K562 (cell line): Measurements from ENCODE around the gene SPOUT1. TPM values are rescaled to one million over a fixed set of nuclear protein-coding genes. Genes with fewer than 3 reads are reported as not detected.
A peak's percentile ranks its signal among the peaks of the same experiment; 100 is the strongest.

Source experiments
- ATF6 ChIP-seq: sonication (generic); formaldehyde crosslinking; IDR thresholded peaks from 2 replicates; pipeline ENCODE4 v1.4.0; 2020; ENCODE audit warnings: mild to moderate bottlenecking, missing genetic modification reagents
- DNMT1 ChIP-seq: fragments of 450-650 bp; IDR thresholded peaks from 2 replicates; pipeline ENCODE4 v1.6.1; 2016; ENCODE audit warnings: antibody characterized with exemption, mild to moderate bottlenecking
- E2F6 ChIP-seq, 2 experiments: IDR thresholded peaks; 2 replicates each; pipeline ENCODE4 v1.6.1; 2011; ENCODE audit warnings: borderline replicate concordance in 1 of 2, control low read depth in 1 of 2, low read depth in 1 of 2, low read length in 1 of 2, mild to moderate bottlenecking in 1 of 2, mixed read lengths in 1 of 2, moderate library complexity in 1 of 2; ENCODE audit not compliant: insufficient read depth in 1 of 2, insufficient read length in 1 of 2, poor library complexity in 1 of 2, severe bottlenecking in 1 of 2; ENCODE audit errors: extremely low read depth in 1 of 2
- EGR1 ChIP-seq: fragments of 450-650 bp; conservative IDR thresholded peaks from 2 replicates; pipeline ENCODE4 v1.6.1; 2017; ENCODE audit warnings: mild to moderate bottlenecking
- EZH2 ChIP-seq: IDR thresholded peaks from 2 replicates; pipeline ENCODE4 v1.6.1; 2012; ENCODE audit warnings: low read depth, mild to moderate bottlenecking, inconsistent platforms, low read length, borderline replicate concordance
- HDAC3 ChIP-seq: fragments of 450-650 bp; IDR thresholded peaks from 2 replicates; pipeline ENCODE4 v1.6.1; 2018; ENCODE audit warnings: borderline replicate concordance, mild to moderate bottlenecking, moderate library complexity; ENCODE audit not compliant: partially characterized antibody
- NCOA6 ChIP-seq: fragments of 450-650 bp; IDR thresholded peaks from 2 replicates; pipeline ENCODE4 v1.6.1; 2017; ENCODE audit warnings: mild to moderate bottlenecking
- NELFE ChIP-seq: IDR thresholded peaks from 2 replicates; pipeline ENCODE4 v1.6.1; 2011; ENCODE audit warnings: mild to moderate bottlenecking; ENCODE audit not compliant: insufficient read depth, insufficient read length
- NR0B1 ChIP-seq: fragments of 450-650 bp; IDR thresholded peaks from one replicate; pipeline ENCODE4 v1.6.1; 2018; ENCODE audit warnings: mild to moderate bottlenecking, moderate library complexity; ENCODE audit not compliant: partially characterized antibody
- NUFIP1 ChIP-seq: fragments of 450-650 bp; IDR thresholded peaks from 2 replicates; pipeline ENCODE4 v1.6.1; 2018; ENCODE audit not compliant: partially characterized antibody
- PML ChIP-seq: IDR thresholded peaks from 2 replicates; pipeline ENCODE4 v1.6.1; 2012; ENCODE audit warnings: low read length, inconsistent platforms
- RUNX1 ChIP-seq: sonication (generic); IDR thresholded peaks from 2 replicates; pipeline ENCODE4 v1.6.1; 2016; ENCODE audit warnings: antibody characterized with exemption, low read depth
- ZBTB33 ChIP-seq: sonication (generic); formaldehyde crosslinking; IDR thresholded peaks from 2 replicates; pipeline ENCODE4 v1.8.1; 2023; ENCODE audit warnings: mild to moderate bottlenecking, missing genetic modification reagents
- ZNF124 ChIP-seq: sonication (generic); formaldehyde crosslinking; IDR thresholded peaks from 2 replicates; pipeline ENCODE4 v1.8.1; 2022; ENCODE audit warnings: missing genetic modification reagents
- ZNF184 ChIP-seq: sonication (generic); formaldehyde crosslinking; IDR thresholded peaks from 2 replicates; pipeline ENCODE4 v1.5.0; 2020; ENCODE audit warnings: missing genetic modification reagents
- ZNF274 ChIP-seq: IDR thresholded peaks from 2 replicates; pipeline ENCODE4 v1.6.1; 2011; ENCODE audit warnings: low read depth, mild to moderate bottlenecking, low read length, moderate library complexity, borderline replicate concordance
- ZNF3 ChIP-seq: fragments of 250-450 bp; sonication (Bioruptor Pico); IDR thresholded peaks from 2 replicates; pipeline ENCODE4 v1.5.0; 2021; ENCODE audit warnings: mild to moderate bottlenecking, moderate library complexity
- polyA plus RNA-seq, 8 experiments: library from polyadenylated mRNA; depleted of rRNA in 4 of 8; stranded (reverse) in 5 of 8; unstranded in 3 of 8; fragments of >200 nt; fragmentation: Nextera tagmentation in 2 of 8; fragmentation: Illumina TruSeq in 1 of 8; extraction: Ambion mirVana in 2 of 8; extraction: Trizol in 1 of 8; gene quantifications; 2 replicates each; pipeline versions ENCODE4 v1.2.1 to v1.2.3, GENCODE V29; 2011 to 2014; ENCODE audit warnings: inconsistent platforms in 1 of 8, missing spikeins in 1 of 8
- total RNA-seq, 7 experiments: library from RNA; depleted of rRNA in 6 of 7; stranded (reverse); fragments of >200 nt in 6 of 7; fragmentation: Illumina TruSeq in 2 of 7; extraction: Trizol in 2 of 7; gene quantifications; 2 replicates each; pipeline versions ENCODE4 v1.2.1 to v1.2.3, GENCODE V29; 2011 to 2021; ENCODE audit warnings: low replicate concordance in 1 of 7

The SPOUT1 gene
- total and polyA plus RNA-seq, 9 of the 15 experiments (the other 6 are each of a cell fraction or from before 2014, with no cell fraction given), result 10.6 to 121 (median 37.4) TPM

- TF ChIP-seq EZH2, result no peak
- no peak for TF ChIP-seq ZNF124
- TF ChIP-seq PML, result 0 out of 2 replicates have a peak, but pooled peaks have one; percentile 13
- TF ChIP-seq RUNX1, result no peak
- no peak for TF ChIP-seq HDAC3
- no peak for TF ChIP-seq ZNF184 (CRISPR knock-in tag)
- TF ChIP-seq NUFIP1, result no peak
- TF ChIP-seq ATF6 (CRISPR knock-in tag), result no peak
- TF ChIP-seq NELFE, result no peak
- no peak for TF ChIP-seq ZNF274
- peak; percentile 58 for TF ChIP-seq ZBTB33
- no peak for TF ChIP-seq NCOA6
- TF ChIP-seq NR0B1, result no peak
- no peak for TF ChIP-seq DNMT1
- TF ChIP-seq E2F6 (IDR thresholded peaks at IDR 0.05; ENCODE audit: borderline replicate concordance in 1 of 2, extremely low read depth in 1 of 2, insufficient read depth in 1 of 2, insufficient read length in 1 of 2, low read depth in 1 of 2, low read length in 1 of 2, poor library complexity in 1 of 2, severe bottlenecking in 1 of 2), result peak; percentile 70 to 85
- no peak for TF ChIP-seq ZNF3 (CRISPR knock-in tag)
- TF ChIP-seq EGR1, result peak; percentile 52; the same call in 1 of the 2 replicates
Measured at GRCh38 chr9:128829477-128830251, at the start of gene SPOUT1 (continued).
